ENCODE measurements around the gene PSMB1.
"Not testable (repeated sequence)": the region's sequence is repeated elsewhere in the genome, so short reads cannot be mapped to it uniquely, and the experiment has no call there.

Gene PSMB1

GRCh38 chr6:170533792-170534191 is 19.3 kb downstream of the PSMB1 start:
- no peak for DNase-seq

GRCh38 chr6:170532867-170533488 is 20.1 kb downstream of the PSMB1 start:
- DNase-seq: peak; percentile 5

GRCh38 chr6:170529839-170530469 is 23.2 kb downstream of the PSMB1 start:
- peak; percentile 53 for DNase-seq

GRCh38 chr6:170527995-170528394 is 25.1 kb downstream of the PSMB1 start:
- DNase-seq: not testable (repeated sequence)

- no peak for DNase-seq
Observed at GRCh38 chr6:170525795-170526194, 27.3 kb downstream of the PSMB1 start.

GRCh38 chr6:170524172-170524502 is 29.0 kb downstream of the PSMB1 start:
- DNase-seq: no peak

- DNase-seq: no peak
Observed at GRCh38 chr6:170523256-170524171, 29.6 kb downstream of the PSMB1 start.

- peak; percentile 1 for DNase-seq
Observed at GRCh38 chr6:170522565-170523183, 30.4 kb downstream of the PSMB1 start.

GRCh38 chr6:170516783-170517616 is 36.1 kb downstream of the PSMB1 start:
- peak; percentile 62 for DNase-seq

- no peak for DNase-seq
Observed at GRCh38 chr6:170514908-170515307, 38.2 kb downstream of the PSMB1 start.

- no peak for DNase-seq
Observed at GRCh38 chr6:170512249-170512648, 40.9 kb downstream of the PSMB1 start.

GRCh38 chr6:170510631-170511030 is 42.5 kb downstream of the PSMB1 start:
- DNase-seq: no peak

- no peak for DNase-seq
Observed at GRCh38 chr6:170509723-170510018, 43.4 kb downstream of the PSMB1 start.

- not testable (repeated sequence) for DNase-seq
Observed at GRCh38 chr6:170508892-170509722, 44.0 kb downstream of the PSMB1 start.

GRCh38 chr6:170508275-170508674 is 44.8 kb downstream of the PSMB1 start:
- not testable (repeated sequence) for DNase-seq

GRCh38 chr6:170507728-170508127 is 45.4 kb downstream of the PSMB1 start:
- not testable (repeated sequence) for DNase-seq

GRCh38 chr6:170506446-170506845 is 46.7 kb downstream of the PSMB1 start:
- no peak for DNase-seq

- no peak for DNase-seq
Observed at GRCh38 chr6:170505306-170505705, 47.8 kb downstream of the PSMB1 start.

- DNase-seq: no peak
Observed at GRCh38 chr6:170504479-170504878, 48.6 kb downstream of the PSMB1 start.

GRCh38 chr6:170503414-170503761 is 49.7 kb downstream of the PSMB1 start:
- DNase-seq: no peak

- not testable (repeated sequence) for DNase-seq
Observed at GRCh38 chr6:170502733-170503413, 50.2 kb downstream of the PSMB1 start.

Measured in kidney glomerular epithelial cell (primary cell).